T-helper 1 cell (primary cell): ENCODE measurements around the gene TMEM35B.
"Not testable (repeated sequence)": the region's sequence is repeated elsewhere in the genome, so short reads cannot be mapped to it uniquely, and the experiment has no call there.

Source experiments
- DNase-seq, 5 donors: peaks; one replicate each; pipeline ENCODE4 v3.0.0-alpha.2; 2012 to 2020
- total RNA-seq, 4 donors: gene quantifications; one replicate each; lab custom pipeline; 2026; lab: John Stamatoyannopoulos, UW

Gene TMEM35B
- 0 to 0.46 (median 0.04) reads per million in 4 donors for total RNA-seq

DNA sequence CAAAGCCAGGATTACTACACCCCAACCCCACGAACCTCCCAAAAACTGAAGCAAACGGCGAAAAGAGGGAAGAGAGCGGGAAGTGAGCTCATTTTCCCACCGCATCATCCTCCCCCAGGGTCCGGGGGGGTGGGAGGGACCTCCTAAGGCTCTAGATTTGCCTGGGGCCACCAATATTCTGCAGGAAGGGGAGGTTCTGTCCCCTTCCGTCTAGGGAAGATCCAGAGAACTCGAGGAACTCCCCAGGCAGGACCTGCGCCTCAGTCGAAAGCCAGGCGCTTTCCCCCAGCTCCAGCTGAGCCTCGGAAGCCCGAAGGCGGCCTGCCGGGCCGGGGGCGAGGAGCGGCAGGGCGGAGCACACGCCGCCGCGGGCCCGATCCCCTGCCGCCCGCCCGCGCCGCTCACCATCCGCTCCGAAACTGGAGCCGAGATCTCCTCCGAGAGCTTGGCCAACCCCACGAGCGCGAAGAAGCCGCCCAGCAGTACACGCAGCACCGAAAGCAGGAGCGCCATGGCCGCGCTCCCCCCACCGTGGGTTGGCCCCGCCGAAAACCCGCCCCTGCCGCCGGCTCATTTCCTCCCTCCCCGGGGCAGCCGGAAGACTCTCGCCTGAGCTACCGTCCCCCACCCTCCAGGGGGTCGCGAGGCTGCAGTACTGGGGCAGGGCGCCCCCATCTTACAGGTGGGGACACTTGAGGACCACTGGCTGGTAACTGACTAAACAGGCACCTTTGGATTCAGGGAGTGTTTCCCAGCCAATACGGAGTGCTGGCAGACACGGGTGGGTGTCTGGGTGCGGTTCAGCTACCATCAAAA is at the start of gene TMEM35B:
TSS of gene TMEM35B (minus strand) at position 555 of the 816 bp plus-strand sequence. CDS start at position 513, 42 bp downstream.
- peak; percentile 56 to 80 (median 70) for DNase-seq

DNA sequence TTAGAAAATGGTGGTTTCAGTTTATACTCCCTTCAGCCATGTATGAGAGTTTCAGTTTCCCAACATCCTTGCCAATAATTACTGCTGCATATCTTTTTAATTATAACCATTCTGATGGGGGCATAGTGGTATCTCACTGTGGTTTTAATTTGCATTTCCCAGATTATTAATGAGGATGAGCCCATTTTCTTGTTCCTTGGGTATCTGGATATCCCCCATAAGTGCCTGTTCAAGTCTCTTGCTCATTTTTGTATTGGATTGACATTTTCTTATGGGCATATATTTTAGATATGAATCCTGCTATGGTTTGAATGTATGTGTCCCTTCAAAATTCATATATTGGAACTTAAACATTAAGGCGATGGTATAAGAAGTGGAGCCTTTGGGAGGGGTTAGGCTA is 48.2 kb upstream of the TMEM35B start:
- DNase-seq = no peak

GRCh38 chr1:35032384-35032739 is 47.2 kb upstream of the TMEM35B start:
- no peak for DNase-seq

- peak in 2 of 5 donors; percentile 9 to 40 for DNase-seq
These were observed 45.8 kb upstream of the TMEM35B start for GRCh38 chr1:35030756-35031446.

GRCh38 chr1:35030338-35030737 is 45.2 kb upstream of the TMEM35B start:
- no peak for DNase-seq

DNA sequence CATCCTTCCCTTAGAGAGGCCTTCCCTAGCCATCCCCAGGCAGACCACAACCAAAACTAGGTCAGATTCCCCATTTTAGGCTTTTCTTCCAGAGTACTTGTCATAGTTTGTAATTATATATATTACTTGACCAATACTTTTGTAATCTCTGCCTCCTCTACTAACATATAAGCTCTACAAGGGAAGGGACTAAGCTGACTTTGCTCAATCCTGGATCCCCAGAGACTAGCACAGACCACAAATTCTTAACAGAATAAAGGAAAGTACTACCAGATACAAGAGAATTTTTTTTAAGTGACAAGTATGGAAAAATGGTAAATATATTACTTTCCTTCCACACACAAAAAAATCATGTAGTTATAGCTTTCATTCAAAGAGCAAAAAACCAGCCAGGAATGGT is 44.6 kb upstream of the TMEM35B start:
- no peak for DNase-seq

DNA sequence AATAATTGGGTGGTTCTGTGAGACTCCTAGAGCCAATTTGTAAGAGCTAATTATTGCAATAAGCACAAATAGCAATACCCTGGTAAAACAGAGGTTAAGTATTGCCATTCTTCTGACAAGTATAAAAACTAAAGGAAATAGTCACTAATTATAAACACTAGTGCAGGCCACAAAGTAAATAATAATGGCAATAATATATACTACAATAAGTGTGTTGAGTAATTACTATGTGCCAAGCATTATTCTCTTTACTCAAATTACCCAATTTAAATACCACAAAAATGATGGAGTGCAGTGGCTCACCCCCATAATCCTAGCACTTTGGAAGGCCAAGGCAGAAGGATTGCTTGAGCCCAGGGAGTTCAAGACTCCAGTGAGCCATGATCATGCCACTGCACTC is 31.3 kb upstream of the TMEM35B start:
- DNase-seq = no peak

GRCh38 chr1:35014486-35014885 is 29.3 kb upstream of the TMEM35B start:
- DNase-seq = no peak

- DNase-seq = no peak
These were observed 20.6 kb upstream of the TMEM35B start for GRCh38 chr1:35005711-35006110.

GRCh38 chr1:35001743-35002142 is 16.6 kb upstream of the TMEM35B start:
- no peak for DNase-seq

DNA sequence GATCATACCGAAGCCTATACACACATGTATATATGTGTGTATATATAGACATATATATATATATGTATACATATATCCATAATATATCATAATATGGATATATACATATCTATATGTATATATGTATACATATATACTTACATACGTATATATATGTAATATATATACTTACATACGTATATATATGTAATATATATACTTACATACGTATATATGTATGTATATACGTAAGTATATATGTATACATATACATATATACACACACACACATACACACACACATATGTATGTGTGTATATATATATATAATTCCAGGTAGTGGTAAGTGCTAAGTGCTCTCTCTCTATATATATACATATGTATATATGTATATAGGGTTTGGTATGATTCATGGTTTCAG is 9.7 kb upstream of the TMEM35B start:
- no peak for DNase-seq

GRCh38 chr1:34988581-34988980 is 3.4 kb upstream of the TMEM35B start:
- no peak for DNase-seq

DNA sequence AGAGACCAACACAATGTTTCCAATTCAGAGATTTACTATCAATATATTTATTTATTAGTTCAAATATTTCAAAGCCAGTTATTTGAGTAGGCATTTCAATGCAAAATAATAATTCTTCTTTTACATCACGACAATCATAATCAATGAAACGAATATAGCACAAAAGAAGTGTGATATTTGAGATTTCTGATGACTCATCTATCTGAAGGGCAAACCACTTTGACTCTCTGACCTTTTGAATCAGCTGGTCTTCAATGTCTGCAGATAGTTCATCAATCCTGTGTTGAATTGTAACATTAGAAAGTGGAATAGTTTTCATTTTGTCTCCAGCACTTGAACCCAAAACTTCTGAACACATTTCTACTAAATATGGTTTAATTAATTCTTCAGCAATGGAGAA is 3.0 kb upstream of the TMEM35B start:
- no peak for DNase-seq

GRCh38 chr1:34987018-34987417 is 1.9 kb upstream of the TMEM35B start:
- DNase-seq = no peak

GRCh38 chr1:34985609-34985904 is 410 bp upstream of the TMEM35B start:
- not testable (repeated sequence) for DNase-seq

DNA sequence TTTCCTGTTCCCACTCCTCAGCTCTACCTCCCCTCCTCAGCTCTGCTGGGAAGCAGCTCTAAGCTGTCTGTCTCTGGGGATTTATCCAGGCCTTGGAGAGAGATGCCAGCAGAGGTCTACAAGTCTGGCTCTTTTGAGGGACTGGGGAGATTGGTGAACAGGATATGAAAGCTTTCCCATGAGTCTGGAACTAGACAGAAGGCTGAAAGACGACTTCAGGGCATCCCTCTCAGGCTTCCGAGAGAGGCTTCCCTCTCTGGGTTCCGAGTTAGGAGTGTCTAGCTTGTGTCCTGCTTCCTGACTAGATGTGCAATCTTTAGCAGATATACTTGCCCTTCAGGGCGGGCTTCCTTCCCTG is 733 bp downstream of the TMEM35B start:
- DNase-seq = peak in 2 of 5 donors; percentile 3 to 9

DNA sequence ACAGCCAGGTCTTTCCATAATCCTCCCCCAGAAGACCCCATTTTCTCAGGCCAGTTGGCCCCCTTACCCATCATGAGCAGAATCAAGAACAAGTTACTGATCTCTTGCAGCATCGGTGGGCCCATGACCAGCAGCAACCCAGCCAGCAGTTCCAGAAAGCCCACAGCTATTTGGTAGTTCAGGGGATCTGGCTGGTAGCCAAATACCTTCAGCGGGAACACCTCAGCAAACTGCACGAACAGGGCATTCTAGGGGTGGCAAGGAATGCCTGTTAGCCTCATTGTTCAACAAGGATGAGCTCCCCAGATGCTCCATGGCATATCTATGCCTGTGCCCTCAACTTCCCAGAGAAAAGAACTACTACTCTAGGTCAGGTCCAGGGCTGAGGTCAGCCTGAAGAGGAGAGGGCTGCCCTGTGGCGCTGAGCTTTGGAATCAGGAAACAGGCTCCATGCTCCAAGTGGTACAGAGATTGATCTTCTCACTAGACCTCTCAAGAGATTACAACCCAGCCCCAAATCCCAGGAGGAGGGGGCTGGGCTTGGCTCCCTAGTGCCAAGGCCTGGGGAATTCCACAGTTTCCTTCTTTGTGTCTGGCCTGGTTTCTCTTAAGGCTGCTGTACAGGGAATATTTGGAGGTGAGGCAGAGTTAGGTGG is 1.3 kb downstream of the TMEM35B start:
- no peak for DNase-seq

DNA sequence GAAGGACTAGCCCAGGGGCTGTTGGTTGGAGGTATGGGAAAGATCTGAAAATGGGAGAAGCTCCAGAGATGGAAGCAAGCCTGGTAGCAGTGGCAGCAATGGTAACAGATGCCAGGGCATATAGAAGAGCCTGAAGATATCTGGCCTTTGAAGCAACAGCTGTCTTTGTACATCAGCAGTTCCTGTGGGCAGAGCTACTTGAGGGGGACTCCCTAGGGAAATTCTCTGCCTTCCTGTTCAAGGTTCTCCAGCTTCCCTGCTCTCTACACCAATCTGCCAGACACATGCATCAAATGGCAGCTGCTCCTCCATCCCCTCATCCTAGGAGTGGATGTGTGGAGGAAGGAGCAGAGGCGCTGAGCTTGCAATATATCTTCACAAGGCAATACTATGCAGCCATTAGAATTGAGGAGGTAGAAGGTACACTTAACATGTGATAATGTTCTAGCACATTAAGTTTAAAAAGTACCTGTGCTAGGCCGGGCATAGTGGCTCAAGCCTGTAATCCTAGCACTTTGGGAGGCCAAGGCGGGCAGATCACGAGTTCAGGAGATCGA is 2.2 kb downstream of the TMEM35B start:
- DNase-seq = no peak

- DNase-seq = no peak
These were observed 4.4 kb downstream of the TMEM35B start for GRCh38 chr1:34980715-34981114.

DNA sequence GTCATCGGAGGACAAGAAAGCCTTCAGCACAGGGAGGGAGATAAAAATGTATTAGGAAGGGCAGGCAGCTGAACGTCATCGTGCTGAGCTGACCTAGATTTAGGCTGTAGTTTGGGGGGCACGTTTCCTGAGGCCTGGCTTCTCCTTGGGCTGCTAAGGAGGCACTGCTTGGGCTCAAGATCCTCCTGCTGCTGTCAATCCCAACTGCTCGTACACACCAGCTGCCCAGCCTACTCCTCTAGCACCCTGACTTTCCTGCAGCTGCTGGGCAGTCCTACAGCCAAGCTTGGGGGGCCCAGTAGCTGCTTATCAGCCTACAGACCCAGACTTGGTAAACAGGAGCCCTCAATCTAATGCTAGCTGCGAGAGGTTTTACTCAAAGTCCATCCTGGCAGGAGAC is 6.2 kb downstream of the TMEM35B start:
- no peak for DNase-seq

DNA sequence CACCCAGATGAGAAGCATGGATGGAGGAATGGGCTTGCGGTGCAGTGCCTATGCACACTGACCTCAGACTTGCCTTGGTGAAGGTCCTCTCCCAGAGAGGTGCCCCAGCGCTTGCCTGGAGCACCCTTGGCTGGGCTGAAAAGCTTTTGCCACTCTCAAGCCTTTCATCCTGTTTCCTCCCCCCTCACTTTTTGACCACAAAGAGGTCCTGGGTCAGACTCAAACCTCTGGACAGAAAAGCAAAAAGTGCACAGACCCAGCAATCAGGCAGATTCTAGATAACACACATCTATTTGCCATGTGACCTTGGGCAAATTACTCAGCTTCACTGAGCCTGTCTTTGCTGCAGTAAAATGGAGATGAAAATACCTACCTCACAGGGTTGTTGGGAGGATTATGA is 7.3 kb downstream of the TMEM35B start:
- DNase-seq = no peak

- no peak for DNase-seq
These were observed 8.0 kb downstream of the TMEM35B start for GRCh38 chr1:34977210-34977471.

DNA sequence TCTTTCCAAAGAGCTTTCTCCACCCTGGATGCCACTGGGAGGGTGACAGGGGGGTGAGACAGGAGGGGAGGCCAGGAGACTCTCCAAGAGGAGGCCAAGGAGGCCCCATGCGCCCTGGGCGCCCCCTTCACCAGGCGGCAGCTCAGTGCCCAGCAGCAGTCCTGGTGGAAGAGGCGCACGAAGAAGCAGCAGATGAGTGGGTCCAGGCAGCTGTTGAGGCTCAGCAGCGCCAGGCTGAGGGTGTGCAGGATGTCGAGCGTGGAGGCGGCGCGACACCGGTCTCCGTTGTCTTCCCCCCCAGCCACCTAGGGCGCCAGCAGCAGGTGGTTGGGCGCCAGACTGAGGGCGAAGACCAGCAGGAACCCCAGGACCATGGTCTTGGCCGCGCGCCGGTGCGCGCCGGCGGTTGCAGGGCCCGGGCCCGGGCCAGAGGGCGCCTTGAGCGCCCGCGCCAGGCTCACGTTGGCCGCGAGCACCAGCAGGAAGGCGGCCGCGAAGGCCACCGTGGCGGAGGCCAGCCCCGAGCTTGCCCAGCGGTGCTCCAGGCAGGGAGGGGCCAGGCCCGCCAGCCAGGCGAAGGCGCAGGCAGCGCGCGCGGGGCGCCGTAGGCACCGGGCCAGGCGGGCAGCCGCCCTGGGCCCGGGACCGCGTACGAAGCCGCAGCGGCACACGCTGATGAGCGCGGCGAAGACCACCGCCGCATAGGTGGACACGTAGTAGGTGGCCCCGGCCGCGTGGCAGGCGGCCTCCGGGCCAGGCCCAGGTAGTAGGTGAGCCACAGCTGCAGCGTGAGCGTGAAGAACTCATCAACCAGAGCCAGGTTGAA is 8.6 kb downstream of the TMEM35B start:
- no peak for DNase-seq
